Spinal cord (tissue), 10 donors: Measurements from ENCODE around the gene ATP5F1A. TPM values are rescaled to one million over a fixed set of nuclear protein-coding genes. Genes with fewer than 3 reads are reported as not detected.
"Not testable (repeated sequence)": the region's sequence is repeated elsewhere in the genome, so short reads cannot be mapped to it uniquely, and the experiment has no call there.

Experiments used
- DNase-seq, 6 donors: peaks; one replicate each; pipeline versions ENCODE4 v3.0.0 to v3.0.0-alpha.2; 2013 to 2015; ENCODE audit warnings: low spot score in 6 of 6, low read depth in 4 of 6
- H3K27ac ChIP-seq: one replicate; pipeline ENCODE4 v1.5.1; 2013; ENCODE audit warnings: low read depth, low read length, control low read depth
- H3K27me3 ChIP-seq: one replicate; pipeline ENCODE4 v1.6.1; 2013; ENCODE audit warnings: low read length; ENCODE audit not compliant: control insufficient read depth, insufficient read depth
- H3K36me3 ChIP-seq: one replicate; pipeline ENCODE4 v1.6.1; 2013; ENCODE audit warnings: low read length; ENCODE audit not compliant: control insufficient read depth, insufficient read depth
- H3K4me1 ChIP-seq: one replicate; pipeline ENCODE4 v1.6.1; 2013; ENCODE audit warnings: low read length; ENCODE audit not compliant: control insufficient read depth, insufficient read depth
- H3K4me3 ChIP-seq: one replicate; pipeline ENCODE4 v1.5.1; 2013; ENCODE audit warnings: low read depth, low read length, control low read depth
- H3K9me3 ChIP-seq: one replicate; pipeline ENCODE4 v1.6.1; 2013; ENCODE audit warnings: low read length; ENCODE audit not compliant: control insufficient read depth, insufficient read depth
- WGBS: methylation state at CpG from one replicate; pipeline ENCODE4 v1.1.5; 2013; ENCODE audit warnings: missing lambda C conversion rate; ENCODE audit not compliant: insufficient coverage; 5-methylcytosine and 5-hydroxymethylcytosine counted together
- long read RNA-seq, 4 donors: transcript quantifications; one replicate each; lab custom pipeline, GENCODE V29; 2026
- polyA plus RNA-seq, 2 donors: library from polyadenylated mRNA; unstranded; fragments of 120-200 nt; gene quantifications; one replicate each; pipeline ENCODE4 v1.2.1, GENCODE V29; 2013; ENCODE audit not compliant: insufficient read length in 2 of 2
- total RNA-seq, 2 donors: library from RNA; depleted of rRNA in 1 of 2; stranded (reverse); fragments of 120-200 nt in 1 of 2; fragments of >200 nt in 1 of 2; gene quantifications; one replicate each; pipeline versions ENCODE4 v1.2.3 to v1.2.4, GENCODE V29; 2013 to 2014
- donor health status: healthy.

ATP5F1A gene
- total RNA-seq (100 to 1,000 TPM; 652 to 760 TPM), polyA plus RNA-seq (100 to 1,000 TPM; 627 to 637 TPM)
- long read RNA-seq, donor 1, full-length matches to known transcripts = 339 of 678 reads
- long read RNA-seq, donor 1, partial matches to known transcripts = 326 of 678 reads
- long read RNA-seq, donor 1, other reads (novel, unspliced or antisense) = 13 of 678 reads
- long read RNA-seq, donor 2, full-length matches to known transcripts = 105 of 162 reads
- long read RNA-seq, donor 2, partial matches to known transcripts = 52 of 162 reads
- long read RNA-seq, donor 2, other reads (novel, unspliced or antisense) = 5 of 162 reads
- long read RNA-seq, donor 3, full-length matches to known transcripts = 117 of 222 reads
- long read RNA-seq, donor 3, partial matches to known transcripts = 96 of 222 reads
- long read RNA-seq, donor 3, other reads (novel, unspliced or antisense) = 9 of 222 reads
- long read RNA-seq, donor 4, full-length matches to known transcripts = 231 of 645 reads
- long read RNA-seq, donor 4, partial matches to known transcripts = 414 of 645 reads
- long read RNA-seq, donor 4, other reads (novel, unspliced or antisense) = 0 of 645 reads

GRCh38 chr18:46097801-46098615 is at the start of gene ATP5F1A:
TSS of gene ATP5F1A (minus strand) at chr18:46098296. CDS start at chr18:46098231, 65 bp downstream.
- 0% methylated on average over 45 of the region's 53 CpGs for WGBS
- Histone ChIP-seq H3K36me3 (peaks cover 20% of the 10 kb centered on the region), H3K4me1 (peaks cover 29% of the 10 kb centered on the region), H3K27ac (peak within 1 kb of the TSS; percentile 93), H3K4me3 (peak within 1 kb of the TSS; percentile 95), H3K9me3 (no peaks in the 10 kb centered on the region), H3K27me3 (no peaks in the 10 kb centered on the region)
- peak; percentile 79 to 95 (median 84) for DNase-seq

- 100% methylated on average over 1 of the region's 4 CpGs for WGBS
- no peaks in the 10 kb centered on the region for H3K27me3 ChIP-seq
- no peak for DNase-seq
- H3K4me1 ChIP-seq = no peaks in the 10 kb centered on the region
- no peaks in the 10 kb centered on the region for H3K36me3 ChIP-seq
- no peaks in the 10 kb centered on the region for H3K9me3 ChIP-seq
- no peak overlapping the region for H3K4me3 ChIP-seq
- no peak overlapping the region for H3K27ac ChIP-seq
Observed at GRCh38 chr18:46141199-46141598, 43.1 kb upstream of the ATP5F1A start.

- Histone ChIP-seq H3K27ac (no peak overlapping the region), H3K27me3 (no peaks in the 10 kb centered on the region), H3K36me3 (no peaks in the 10 kb centered on the region), H3K4me1 (no peaks in the 10 kb centered on the region), H3K4me3 (no peak overlapping the region), H3K9me3 (no peaks in the 10 kb centered on the region)
- 100% methylated on average over 3 of the region's 4 CpGs for WGBS
- DNase-seq = no peak
Observed at GRCh38 chr18:46140173-46140572, 42.1 kb upstream of the ATP5F1A start.

GRCh38 chr18:46134920-46135675 is 37.0 kb upstream of the ATP5F1A start:
- Histone ChIP-seq H3K36me3 (peaks cover 17% of the 10 kb centered on the region), H3K9me3 (no peaks in the 10 kb centered on the region), H3K4me1 (no peaks in the 10 kb centered on the region), H3K4me3 (no peak overlapping the region), H3K27ac (no peak overlapping the region), H3K27me3 (no peaks in the 10 kb centered on the region)
- WGBS = 54% methylated on average over 6 of the region's 9 CpGs
- DNase-seq = peak in 2 of 6 donors; percentile 11 to 16

GRCh38 chr18:46133534-46133933 is 35.4 kb upstream of the ATP5F1A start:
- DNase-seq = peak in 1 of 6 donors; percentile 6
- no peak overlapping the region for H3K4me3 ChIP-seq
- H3K9me3 ChIP-seq = no peaks in the 10 kb centered on the region
- no peaks in the 10 kb centered on the region for H3K4me1 ChIP-seq
- H3K27me3 ChIP-seq = no peaks in the 10 kb centered on the region
- no peak overlapping the region for H3K27ac ChIP-seq
- 94% methylated on average over 1 of the region's 3 CpGs for WGBS
- H3K36me3 ChIP-seq = peaks cover 29% of the 10 kb centered on the region

- H3K27ac ChIP-seq, H3K4me1 ChIP-seq, H3K27me3 ChIP-seq, DNase-seq, H3K4me3 ChIP-seq, H3K9me3 ChIP-seq: not testable (repeated sequence)
- H3K36me3 ChIP-seq = peaks cover 39% of the 10 kb centered on the region
- 95% methylated on average over 3 of the region's 8 CpGs for WGBS
Observed at GRCh38 chr18:46130549-46130948, 32.5 kb upstream of the ATP5F1A start.

GRCh38 chr18:46130061-46130460 is 32.0 kb upstream of the ATP5F1A start:
- Histone ChIP-seq H3K27me3 (no peaks in the 10 kb centered on the region), H3K4me3 (no peak overlapping the region), H3K4me1 (no peaks in the 10 kb centered on the region), H3K27ac (no peak overlapping the region), H3K36me3 (peaks cover 42% of the 10 kb centered on the region), H3K9me3 (no peaks in the 10 kb centered on the region)
- DNase-seq = no peak
- 100% methylated on average over 2 of the region's 2 CpGs for WGBS

- not testable (repeated sequence) for H3K27ac ChIP-seq, H3K4me1 ChIP-seq, H3K27me3 ChIP-seq, DNase-seq, H3K4me3 ChIP-seq, H3K9me3 ChIP-seq
- H3K36me3 ChIP-seq = peaks cover 56% of the 10 kb centered on the region
- 100% methylated on average over 1 of the region's 4 CpGs for WGBS
Observed at GRCh38 chr18:46126625-46127024, 28.5 kb upstream of the ATP5F1A start.

- H3K36me3 ChIP-seq = peaks cover 21% of the 10 kb centered on the region
- no peak for DNase-seq
- no CpG with 5 or more reads among the region's 1 CpG for WGBS
- no peaks in the 10 kb centered on the region for H3K9me3 ChIP-seq
- H3K4me3 ChIP-seq = no peak overlapping the region
- H3K27ac ChIP-seq = no peak overlapping the region
- no peaks in the 10 kb centered on the region for H3K27me3 ChIP-seq
- no peaks in the 10 kb centered on the region for H3K4me1 ChIP-seq
Observed at GRCh38 chr18:46113751-46114150, 15.7 kb upstream of the ATP5F1A start.
